Omental fat pad (tissue), 4 donors: ENCODE results near the gene PTPRO. TPM values are rescaled to one million over a fixed set of nuclear protein-coding genes. Genes with fewer than 3 reads are reported as not detected.
A peak's percentile ranks its signal among the peaks of the same experiment; 100 is the strongest.

Source experiments
- ATAC-seq: fragments of 150-250 bp; one replicate; pipeline ENCODE4 v1.9.1; 2016; ENCODE audit warnings: mild to moderate bottlenecking, moderate library complexity; ENCODE audit not compliant: low FRiP score
- DNase-seq: peaks from one replicate; pipeline ENCODE4 v3.0.0-alpha.2; 2019; ENCODE audit warnings: low spot score
- total RNA-seq, 4 donors: library from RNA; depleted of rRNA; stranded (reverse); fragments of >200 nt; gene quantifications; one replicate each; pipeline ENCODE4 v1.1.0, GENCODE V29; 2016
- TF ChIP-seq, protein P1 (sequence below), 3 donors: fragments of 450-650 bp; IDR thresholded peaks; one replicate each; pipeline ENCODE4 v1.5.1; 2016 to 2017; ENCODE audit warnings: antibody characterized with exemption in 3 of 3, mild to moderate bottlenecking in 3 of 3, moderate library complexity in 2 of 3

The PTPRO gene
- total RNA-seq: 10 to 100 TPM in 1 of 4 donors, 1 to 10 TPM in 3; 2.1 to 12.5 (median 5.7) TPM

DNA sequence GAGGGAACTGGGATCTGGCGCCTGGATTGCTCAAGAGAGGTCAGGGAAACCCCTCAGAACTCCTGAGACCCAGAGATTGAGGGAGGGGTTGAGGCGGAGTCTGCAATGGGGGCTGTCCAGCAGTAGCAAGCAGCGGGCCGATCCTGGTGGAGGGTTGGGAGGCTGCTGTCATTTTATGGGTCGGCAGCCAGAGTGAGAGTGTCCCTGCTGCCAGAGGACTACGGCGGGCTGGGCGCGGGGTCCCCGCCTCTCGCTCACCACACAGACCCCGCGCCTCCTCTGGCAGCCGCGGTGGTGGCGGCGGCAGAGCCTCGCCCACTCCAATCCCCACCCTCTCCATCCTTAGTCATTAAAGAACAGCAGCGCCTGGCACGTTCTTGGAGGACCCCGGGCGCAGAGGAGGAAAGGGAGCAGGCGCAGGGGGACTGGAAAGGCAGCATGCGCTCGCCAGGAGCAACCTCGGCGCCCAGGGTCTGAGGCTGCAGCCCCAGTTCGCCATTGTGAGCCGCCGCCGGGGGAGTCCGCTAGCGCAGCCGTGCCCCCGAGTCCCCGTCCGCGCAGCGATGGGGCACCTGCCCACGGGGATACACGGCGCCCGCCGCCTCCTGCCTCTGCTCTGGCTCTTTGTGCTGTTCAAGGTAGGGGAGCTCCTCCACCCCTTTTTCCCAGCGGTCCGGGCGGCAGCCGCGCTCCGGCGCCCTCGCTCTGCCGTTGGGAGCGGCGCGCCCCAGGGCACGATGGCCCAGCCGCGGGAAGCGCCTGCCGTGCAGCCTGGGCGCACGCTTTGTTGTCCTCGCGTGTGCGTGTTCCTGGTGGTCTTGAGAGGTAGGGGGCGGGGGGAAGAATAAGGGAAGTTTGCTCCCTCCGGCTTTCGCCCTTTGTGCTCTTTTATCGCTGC, at the start of gene PTPRO:
TSS of gene PTPRO (plus strand) at position 345 of the 898 bp plus-strand sequence.
- no peak for DNase-seq
- TF ChIP-seq, protein P1, sequence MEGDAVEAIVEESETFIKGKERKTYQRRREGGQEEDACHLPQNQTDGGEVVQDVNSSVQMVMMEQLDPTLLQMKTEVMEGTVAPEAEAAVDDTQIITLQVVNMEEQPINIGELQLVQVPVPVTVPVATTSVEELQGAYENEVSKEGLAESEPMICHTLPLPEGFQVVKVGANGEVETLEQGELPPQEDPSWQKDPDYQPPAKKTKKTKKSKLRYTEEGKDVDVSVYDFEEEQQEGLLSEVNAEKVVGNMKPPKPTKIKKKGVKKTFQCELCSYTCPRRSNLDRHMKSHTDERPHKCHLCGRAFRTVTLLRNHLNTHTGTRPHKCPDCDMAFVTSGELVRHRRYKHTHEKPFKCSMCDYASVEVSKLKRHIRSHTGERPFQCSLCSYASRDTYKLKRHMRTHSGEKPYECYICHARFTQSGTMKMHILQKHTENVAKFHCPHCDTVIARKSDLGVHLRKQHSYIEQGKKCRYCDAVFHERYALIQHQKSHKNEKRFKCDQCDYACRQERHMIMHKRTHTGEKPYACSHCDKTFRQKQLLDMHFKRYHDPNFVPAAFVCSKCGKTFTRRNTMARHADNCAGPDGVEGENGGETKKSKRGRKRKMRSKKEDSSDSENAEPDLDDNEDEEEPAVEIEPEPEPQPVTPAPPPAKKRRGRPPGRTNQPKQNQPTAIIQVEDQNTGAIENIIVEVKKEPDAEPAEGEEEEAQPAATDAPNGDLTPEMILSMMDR (IDR thresholded peaks at IDR 0.05): no peak
- peak; percentile 54 for ATAC-seq

DNA sequence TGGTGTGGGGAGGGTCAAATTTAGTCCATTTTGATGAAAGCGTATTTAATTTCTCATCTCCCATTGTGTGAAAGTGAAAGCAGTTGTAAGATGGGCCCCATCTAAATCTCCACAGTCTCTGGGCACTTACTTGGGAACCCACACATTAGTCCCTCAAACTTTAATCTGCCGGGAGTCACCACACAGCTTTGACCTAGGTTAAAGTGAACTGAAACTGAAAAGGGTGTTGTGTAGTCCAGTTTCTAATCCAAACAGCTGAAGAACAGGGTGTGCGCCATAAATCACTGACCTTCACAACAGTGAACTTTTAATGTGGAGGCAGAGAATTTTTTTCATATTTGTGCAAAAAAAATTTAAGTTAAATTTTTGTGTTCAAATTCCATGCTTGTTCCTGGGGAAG, 48.4 kb upstream of the PTPRO start:
- DNase-seq: no peak
- no peak for ATAC-seq
- TF ChIP-seq, protein P1 (IDR thresholded peaks at IDR 0.05): no peak

DNA sequence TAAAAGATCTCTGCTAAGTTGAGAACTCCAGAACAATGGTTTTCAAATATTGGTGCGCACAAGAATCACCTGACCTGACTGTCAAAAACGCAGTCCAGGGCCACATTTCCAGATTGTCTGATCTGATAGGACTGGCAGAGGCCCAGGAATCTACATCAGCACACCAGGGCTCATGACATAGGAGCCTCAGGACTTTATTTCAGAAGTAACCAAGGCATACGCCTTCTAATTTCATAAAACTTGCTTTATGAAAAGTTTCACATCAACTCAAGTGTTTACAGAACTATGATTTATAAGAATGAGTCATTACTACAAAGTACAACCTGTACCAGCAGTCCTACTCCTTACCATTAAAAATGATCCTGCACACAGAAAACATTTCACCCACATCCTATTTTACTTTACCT, 47.7 kb upstream of the PTPRO start:
- no peak for DNase-seq
- ATAC-seq: peak; percentile 85
- TF ChIP-seq, protein P1 (IDR thresholded peaks at IDR 0.05): no peak

DNA sequence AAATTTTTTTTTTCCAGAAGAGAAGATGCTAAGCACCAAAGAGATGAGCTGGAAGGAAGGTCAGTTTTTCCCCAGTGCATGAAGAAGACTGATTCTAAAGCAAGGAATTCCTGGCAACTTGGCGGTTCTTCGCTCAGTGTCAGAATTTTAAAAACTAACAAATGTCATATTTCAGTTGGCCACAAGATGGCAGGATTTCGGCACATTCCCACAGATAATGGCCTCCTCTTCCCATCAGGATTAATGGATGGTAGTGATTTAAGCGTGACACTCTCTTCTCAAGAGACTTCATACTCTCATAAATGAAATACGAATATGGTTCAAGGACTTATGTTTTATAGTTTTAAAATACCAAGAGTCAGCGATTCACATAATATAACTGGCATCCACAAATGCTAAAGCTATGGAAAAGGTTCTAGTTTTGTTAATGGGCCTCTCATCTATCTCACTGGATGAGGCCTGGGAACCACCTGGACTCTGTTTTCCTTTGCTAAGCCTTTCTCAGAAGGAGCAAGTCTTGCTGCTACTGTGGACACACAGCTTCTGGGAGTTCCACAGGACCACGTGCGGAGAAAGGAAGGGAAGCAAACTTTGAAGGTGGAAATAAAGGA, 46.1 kb upstream of the PTPRO start:
- DNase-seq (no peak), ATAC-seq (no peak)
- TF ChIP-seq, protein P1 (IDR thresholded peaks at IDR 0.05): peak in 1 of 3 donors; percentile 46

DNA sequence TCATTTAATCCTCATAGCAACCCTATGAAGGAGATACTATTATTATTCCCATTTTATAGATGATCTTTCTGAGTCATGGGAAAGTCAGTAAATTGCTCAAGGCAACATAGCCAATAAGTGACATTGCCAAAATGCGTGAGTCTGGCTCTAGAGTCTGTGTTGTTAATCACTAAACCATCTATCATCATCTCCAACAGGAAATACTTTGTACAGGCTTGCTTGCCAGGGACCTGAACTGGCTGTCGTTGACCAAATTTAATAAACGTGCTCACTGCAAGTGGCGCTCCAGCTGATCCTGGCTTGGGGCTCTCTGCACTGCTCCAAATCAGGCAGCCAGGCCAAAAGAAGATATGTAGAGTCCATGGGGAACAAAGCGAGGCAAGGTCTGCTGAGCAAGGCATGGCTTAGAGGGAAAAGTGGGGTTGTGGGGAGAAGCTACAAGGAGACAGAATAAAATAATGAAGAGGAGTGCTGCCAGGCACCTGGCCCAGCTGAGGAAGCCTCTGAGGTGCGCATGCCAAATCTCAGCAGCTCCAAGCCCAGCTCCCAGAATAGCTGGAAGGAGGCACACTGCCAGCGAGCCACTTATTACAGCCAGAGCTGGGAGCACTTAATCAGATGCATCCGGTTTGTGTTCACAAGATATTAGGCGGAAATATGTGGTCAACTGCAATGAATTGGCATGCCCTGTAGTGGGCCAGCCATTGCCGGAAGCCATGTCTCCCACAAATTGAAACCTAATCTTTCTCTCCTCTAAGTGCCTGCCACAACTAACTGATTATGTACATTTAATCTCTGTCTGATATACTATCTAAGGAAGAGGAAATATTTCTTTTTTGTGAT, 43.3 kb upstream of the PTPRO start:
- TF ChIP-seq, protein P1 (IDR thresholded peaks at IDR 0.05): no peak
- peak; percentile 64 for ATAC-seq
- no peak for DNase-seq

DNA sequence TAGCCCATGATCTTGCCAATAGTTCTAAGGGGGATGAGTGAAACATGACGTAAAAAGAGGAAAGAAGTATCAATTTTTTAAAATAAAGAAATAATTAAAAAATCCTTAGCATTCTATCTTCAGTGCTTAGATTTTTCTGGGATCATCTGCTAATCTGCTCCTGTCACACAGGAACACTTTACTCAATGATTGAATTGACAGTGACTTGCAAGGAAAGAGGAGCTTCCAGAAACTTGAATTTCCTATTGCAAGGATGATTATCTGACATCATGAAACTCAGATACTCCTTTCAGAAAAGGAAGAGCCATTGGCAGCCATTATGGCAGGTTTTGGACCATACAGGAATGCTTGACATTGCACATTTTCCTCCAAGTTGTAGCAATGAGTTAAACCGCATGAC, 41.4 kb upstream of the PTPRO start:
- ATAC-seq: no peak
- no peak for DNase-seq
- TF ChIP-seq, protein P1 (IDR thresholded peaks at IDR 0.05): no peak
